Adrenal gland (tissue), 12 donors: ENCODE results near the gene REL. TPM values are rescaled to one million over a fixed set of nuclear protein-coding genes. Genes with fewer than 3 reads are reported as not detected.

Experiments used
- DNase-seq, 7 donors: peaks; one replicate each; pipeline ENCODE4 v3.0.0-alpha.2; 2019 to 2020
- H3K27ac ChIP-seq, 5 donors: fragments of 200-600 bp; sonication (generic) in 4 of 5; 1 replicate in 3 of 5; 2 replicates in 2 of 5; pipeline versions ENCODE4 v1.5.1 to v1.8.0; 2016 to 2020; ENCODE audit warnings: mild to moderate bottlenecking in 1 of 5
- H3K27me3 ChIP-seq: fragments of 200-600 bp; 2 replicates; pipeline ENCODE4 v1.8.0; 2021
- H3K36me3 ChIP-seq, 2 donors: fragments of 200-600 bp; replicated peaks in 1 of 2; 1 replicate in 1 of 2; 2 replicates in 1 of 2; pipeline versions ENCODE4 v1.5.1 to v1.8.0; 2018 to 2022
- H3K4me1 ChIP-seq, 2 donors: fragments of 200-600 bp; replicated peaks in 1 of 2; 1 replicate in 1 of 2; 2 replicates in 1 of 2; pipeline versions ENCODE4 v1.5.1 to v1.8.0; 2018 to 2021
- H3K4me3 ChIP-seq, 4 donors: fragments of 200-600 bp; sonication (generic) in 3 of 4; one replicate each; pipeline ENCODE4 v1.5.1; 2016 to 2018
- H3K9me3 ChIP-seq, 3 donors: fragments of 200-600 bp; sonication (generic) in 1 of 3; replicated peaks in 1 of 3; 1 replicate in 2 of 3; 2 replicates in 1 of 3; pipeline versions ENCODE4 v1.5.1 to v1.8.0; 2016 to 2021
- CTCF ChIP-seq, 6 experiments: fragments of 450-650 bp in 4 of 6; fragments of 200-600 bp in 2 of 6; sonication (generic) in 1 of 6; IDR thresholded peaks; 1 replicate in 5 of 6; 2 replicates in 1 of 6; pipeline versions ENCODE4 v1.5.1 to v1.8.0; 2016 to 2021; ENCODE audit warnings: antibody characterized with exemption in 6 of 6, mild to moderate bottlenecking in 2 of 6, moderate library complexity in 1 of 6
- POLR2A ChIP-seq, 2 donors: fragments of 450-650 bp; IDR thresholded peaks; one replicate each; pipeline ENCODE4 v1.6.1; 2017; ENCODE audit warnings: antibody characterized with exemption in 2 of 2, mild to moderate bottlenecking in 2 of 2, moderate library complexity in 1 of 2
- WGBS, 4 donors: extraction: QIAGEN DNeasy Blood & Tissue Kit in 2 of 4; methylation state at CpG; one replicate each; pipeline versions ENCODE4 v1.1.5 to v1.1.7; 2013 to 2017; 5-methylcytosine and 5-hydroxymethylcytosine counted together
- intact Hi-C, 2 donors: fragments of 100-400 bp; cut with DNase I; formaldehyde crosslinking; loops; one replicate each; pipeline versions ENCODE4 v1.14.1 to v1.15.0; 2022 to 2023
- polyA plus RNA-seq, 3 donors: library from polyadenylated mRNA; stranded (reverse); fragments of 200-250 nt in 2 of 3; fragments of 350-450 nt in 1 of 3; fragmentation: Illumina TruSeq in 1 of 3; extraction: RNeasy Lipid Tissue Mini Kit (QIAGEN cat#74804) in 1 of 3; gene quantifications; one replicate each; pipeline ENCODE4 v1.2.3, GENCODE V29; 2013 to 2014
- total RNA-seq, 9 donors: library from RNA; depleted of rRNA in 4 of 9; stranded (reverse); fragments of >200 nt in 4 of 9; fragments of 120-200 nt in 1 of 9; fragmentation: NEBNext Ultra II Directional in 1 of 9; extraction: Animal tissue kit (Norgen Biotek cat#: 25700) in 1 of 9; gene quantifications; one replicate each; pipeline versions ENCODE4 v1.1.0 to v1.2.4, GENCODE V29; 2013 to 2023
- donor health status: healthy with polysubstance abuse.
- donor health status: Bipolar disorder and iron deficiency.
- donor health status: DM: yes; HTN: yes; CAD: no.
- donor health status: DM: no; HTN: no; CAD: no.
- donor health status: DM: no; HTN: no; CAD: no.
- donor health status: DM: yes; HTN: yes; CAD: no.

REL gene
- total and polyA plus RNA-seq, 12 donors = 0.51 to 15.0 (median 9.8) TPM

GRCh38 chr2:60836491-60836890, 44.9 kb upstream of the REL start:
- TF ChIP-seq POLR2A (IDR thresholded peaks at IDR 0.05) = no peak
- no peak for TF ChIP-seq CTCF (IDR thresholded peaks at IDR 0.05)
- Histone ChIP-seq H3K27me3 (no peaks in the 10 kb centered on the region), H3K4me3 (no peak overlapping the region), H3K36me3 (no peaks in the 10 kb centered on the region), H3K4me1 (no peaks in the 10 kb centered on the region), H3K9me3 (no peaks in the 10 kb centered on the region), H3K27ac (no peak overlapping the region)
- intact Hi-C loops = no loop called here
- 71 to 82% (median 80%) methylated on average over 3 of the region's 3 CpGs for WGBS, 4 donors
- no peak for DNase-seq

- intact Hi-C loops = no loop called here
- TF ChIP-seq POLR2A (IDR thresholded peaks at IDR 0.05) (no peak), CTCF (IDR thresholded peaks at IDR 0.05) (no peak)
- WGBS, 4 donors = 63 to 79% (median 72%) methylated on average over 1 of the region's 1 CpG
- no peaks in the 10 kb centered on the region for H3K36me3 ChIP-seq
- H3K27ac ChIP-seq = no peak overlapping the region
- no peaks in the 10 kb centered on the region for H3K4me1 ChIP-seq
- no peak for DNase-seq
- H3K4me3 ChIP-seq = no peak overlapping the region
- no peaks in the 10 kb centered on the region for H3K9me3 ChIP-seq
- H3K27me3 ChIP-seq = no peaks in the 10 kb centered on the region
Observed at GRCh38 chr2:60837123-60837522, 44.3 kb upstream of the REL start.

GRCh38 chr2:60838481-60838880, 42.9 kb upstream of the REL start:
- H3K4me3 ChIP-seq = no peak overlapping the region
- H3K4me1 ChIP-seq = no peaks in the 10 kb centered on the region
- H3K27ac ChIP-seq = no peak overlapping the region
- no peaks in the 10 kb centered on the region for H3K36me3 ChIP-seq
- DNase-seq = no peak
- WGBS, 4 donors = 72 to 80% (median 77%) methylated on average over 3 of the region's 3 CpGs
- no peaks in the 10 kb centered on the region for H3K27me3 ChIP-seq
- TF ChIP-seq POLR2A (IDR thresholded peaks at IDR 0.05) (no peak), CTCF (IDR thresholded peaks at IDR 0.05) (no peak)
- intact Hi-C loops = no loop called here
- no peaks in the 10 kb centered on the region for H3K9me3 ChIP-seq

GRCh38 chr2:60839126-60839813, 42.1 kb upstream of the REL start:
- no peaks in the 10 kb centered on the region for H3K4me1 ChIP-seq

More at GRCh38 chr2:60839126-60839813, 42.1 kb upstream of the REL start:
- H3K36me3 ChIP-seq = no peaks in the 10 kb centered on the region
- TF ChIP-seq CTCF (IDR thresholded peaks at IDR 0.05) = no peak
- no peak for TF ChIP-seq POLR2A (IDR thresholded peaks at IDR 0.05)
- H3K4me3 ChIP-seq = no peak overlapping the region
- DNase-seq = no peak
- no peak overlapping the region for H3K27ac ChIP-seq
- intact Hi-C loops = no loop called here
- no peaks in the 10 kb centered on the region for H3K9me3 ChIP-seq
- H3K27me3 ChIP-seq = no peaks in the 10 kb centered on the region
- WGBS, 4 donors = 83 to 90% (median 87%) methylated on average over 9 of the region's 9 CpGs
